Ovary (tissue), 3 donors: Measurements from ENCODE around the gene RBPJ.

Experiments
- EP300 ChIP-seq: sonication (generic); formaldehyde crosslinking; IDR thresholded peaks from one replicate; pipeline ENCODE4 v1.6.1; 2017; ENCODE audit warnings: antibody characterized with exemption
- POLR2A ChIP-seq: fragments of 450-650 bp; IDR thresholded peaks from one replicate; pipeline ENCODE4 v1.6.1; 2017; ENCODE audit warnings: antibody characterized with exemption, mild to moderate bottlenecking, moderate library complexity
- TF ChIP-seq, protein P1 (sequence below), 3 donors: fragments of 450-650 bp in 2 of 3; fragments of 200-600 bp in 1 of 3; IDR thresholded peaks; one replicate each; pipeline versions ENCODE4 v1.5.1 to v1.8.0; 2016 to 2022; ENCODE audit warnings: antibody characterized with exemption in 3 of 3, mild to moderate bottlenecking in 1 of 3
- donor health status: DM: no; HTN: no; CAD: no.

DNA sequence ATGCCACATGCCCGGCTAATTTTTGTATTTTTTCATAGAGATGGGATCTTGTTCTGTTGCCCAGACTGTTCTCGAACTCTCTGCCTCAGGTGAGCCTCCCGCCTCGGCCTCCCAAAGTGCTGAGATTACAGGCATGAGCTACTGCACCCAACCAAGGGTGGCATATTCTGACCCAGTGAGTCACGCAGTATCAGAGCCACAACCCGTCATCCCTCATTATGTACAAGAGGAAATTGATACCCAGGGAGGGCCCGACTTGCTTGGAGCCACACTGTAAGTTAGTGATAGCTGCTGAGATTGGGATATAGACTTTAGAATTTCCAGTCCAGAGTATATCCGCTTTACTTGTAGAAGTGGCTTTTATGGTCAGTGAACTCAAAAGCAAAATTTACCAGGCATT, 154.9 kb downstream of the RBPJ start:
- TF ChIP-seq, protein P1, sequence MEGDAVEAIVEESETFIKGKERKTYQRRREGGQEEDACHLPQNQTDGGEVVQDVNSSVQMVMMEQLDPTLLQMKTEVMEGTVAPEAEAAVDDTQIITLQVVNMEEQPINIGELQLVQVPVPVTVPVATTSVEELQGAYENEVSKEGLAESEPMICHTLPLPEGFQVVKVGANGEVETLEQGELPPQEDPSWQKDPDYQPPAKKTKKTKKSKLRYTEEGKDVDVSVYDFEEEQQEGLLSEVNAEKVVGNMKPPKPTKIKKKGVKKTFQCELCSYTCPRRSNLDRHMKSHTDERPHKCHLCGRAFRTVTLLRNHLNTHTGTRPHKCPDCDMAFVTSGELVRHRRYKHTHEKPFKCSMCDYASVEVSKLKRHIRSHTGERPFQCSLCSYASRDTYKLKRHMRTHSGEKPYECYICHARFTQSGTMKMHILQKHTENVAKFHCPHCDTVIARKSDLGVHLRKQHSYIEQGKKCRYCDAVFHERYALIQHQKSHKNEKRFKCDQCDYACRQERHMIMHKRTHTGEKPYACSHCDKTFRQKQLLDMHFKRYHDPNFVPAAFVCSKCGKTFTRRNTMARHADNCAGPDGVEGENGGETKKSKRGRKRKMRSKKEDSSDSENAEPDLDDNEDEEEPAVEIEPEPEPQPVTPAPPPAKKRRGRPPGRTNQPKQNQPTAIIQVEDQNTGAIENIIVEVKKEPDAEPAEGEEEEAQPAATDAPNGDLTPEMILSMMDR (IDR thresholded peaks at IDR 0.05) = no peak
- TF ChIP-seq POLR2A = no peak
- no peak for TF ChIP-seq EP300
